Measurements from ENCODE around the gene STK32A. TPM values are rescaled to one million over a fixed set of nuclear protein-coding genes. Genes with fewer than 3 reads are reported as not detected.
A peak's percentile ranks its signal among the peaks of the same experiment; 100 is the strongest.

The STK32A gene
- total RNA-seq, 1 donor from 2014 or later = 1.1 TPM

GRCh38 chr5:147375151-147375550 lies 140.3 kb downstream of the STK32A start:
- ATAC-seq (ENCODE audit: poor library complexity) (no peak), DNase-seq (no peak)
- intact Hi-C loops (cut with DNase I) = no loop called here

GRCh38 chr5:147377682-147378081 lies 142.9 kb downstream of the STK32A start:
- no peak for DNase-seq
- ATAC-seq (ENCODE audit: poor library complexity) = no peak
- intact Hi-C loops (cut with DNase I) = no loop called here

GRCh38 chr5:147381555-147381954 lies 146.7 kb downstream of the STK32A start:
- intact Hi-C loops (cut with DNase I) = no loop called here
- DNase-seq (no peak), ATAC-seq (ENCODE audit: poor library complexity) (no peak)

GRCh38 chr5:147382776-147383175 lies 147.9 kb downstream of the STK32A start:
- peak; percentile 58 for ATAC-seq (ENCODE audit: poor library complexity)
- no peak for DNase-seq
- intact Hi-C loops (cut with DNase I) = no loop called here

GRCh38 chr5:147384346-147385193 lies 149.7 kb downstream of the STK32A start:
- intact Hi-C loops (cut with DNase I) = no loop called here
- no peak for DNase-seq

GRCh38 chr5:147387109-147387508 lies 152.3 kb downstream of the STK32A start:
- ATAC-seq (ENCODE audit: poor library complexity) = no peak
- intact Hi-C loops (cut with DNase I) = no loop called here
- no peak for DNase-seq

More at GRCh38 chr5:147384346-147385193, 149.7 kb downstream of the STK32A start:
- ATAC-seq (ENCODE audit: poor library complexity) = no peak

GRCh38 chr5:147388184-147389108 lies 153.6 kb downstream of the STK32A start:
- intact Hi-C loops (cut with DNase I) = no loop called here
- no peak for ATAC-seq (ENCODE audit: poor library complexity)

GRCh38 chr5:147390654-147391225 lies 155.9 kb downstream of the STK32A start:
- intact Hi-C loops (cut with DNase I) = no loop called here
- ATAC-seq (ENCODE audit: poor library complexity) (no peak), DNase-seq (no peak)

More at GRCh38 chr5:147388184-147389108, 153.6 kb downstream of the STK32A start:
- no peak for DNase-seq

GRCh38 chr5:147391781-147392180 lies 157.0 kb downstream of the STK32A start:
- DNase-seq = no peak
- intact Hi-C loops (cut with DNase I) = no loop called here
- peak; percentile 67 for ATAC-seq (ENCODE audit: poor library complexity)

- intact Hi-C loops (cut with DNase I) = no loop called here
Observed at GRCh38 chr5:147393874-147394672, 159.2 kb downstream of the STK32A start.

GRCh38 chr5:147396070-147396823 lies 161.4 kb downstream of the STK32A start:
- intact Hi-C loops (cut with DNase I) = no loop called here

More at GRCh38 chr5:147393874-147394672, 159.2 kb downstream of the STK32A start:
- DNase-seq (no peak), ATAC-seq (ENCODE audit: poor library complexity) (no peak)

GRCh38 chr5:147397616-147398015 lies 162.8 kb downstream of the STK32A start:
- intact Hi-C loops (cut with DNase I) = no loop called here
- no peak for ATAC-seq (ENCODE audit: poor library complexity)
- DNase-seq = no peak

More at GRCh38 chr5:147396070-147396823, 161.4 kb downstream of the STK32A start:
- ATAC-seq (ENCODE audit: poor library complexity) (peak; percentile 70), DNase-seq (peak; percentile 74)

- DNase-seq = no peak
- intact Hi-C loops (cut with DNase I) = no loop called here
- no peak for ATAC-seq (ENCODE audit: poor library complexity)
Observed at GRCh38 chr5:147398860-147399259, 164.0 kb downstream of the STK32A start.

GRCh38 chr5:147400126-147400809 lies 165.4 kb downstream of the STK32A start:
- intact Hi-C loops (cut with DNase I) = no loop called here
- ATAC-seq (ENCODE audit: poor library complexity) (no peak), DNase-seq (no peak)

GRCh38 chr5:147400881-147401280 lies 166.1 kb downstream of the STK32A start:
- intact Hi-C loops (cut with DNase I) = no loop called here
- DNase-seq (no peak), ATAC-seq (ENCODE audit: poor library complexity) (no peak)

GRCh38 chr5:147403651-147404640 lies 169.1 kb downstream of the STK32A start:
- peak; percentile 86 for ATAC-seq (ENCODE audit: poor library complexity)
- intact Hi-C loops (cut with DNase I) = no loop called here
- DNase-seq = peak; percentile 66
